Psoas muscle (tissue), 8 donors: ENCODE measurements around the gene TSPAN31. TPM values are rescaled to one million over a fixed set of nuclear protein-coding genes. Genes with fewer than 3 reads are reported as not detected.

Experiments used
- ATAC-seq, 4 donors: fragments of 200-7000 bp; cut with Tn5 transposase; one replicate each; pipeline ENCODE4 v1.9.1; 2020; ENCODE audit warnings: moderate library complexity in 3 of 4, mild to moderate bottlenecking in 2 of 4
- DNase-seq, 2 donors: peaks; one replicate each; pipeline ENCODE4 v3.0.0-alpha.2; 2020
- H3K27ac ChIP-seq: fragments of 200-600 bp; one replicate; pipeline ENCODE4 v1.8.0; 2022
- H3K27me3 ChIP-seq, 3 donors: fragments of 200-600 bp in 1 of 3; one replicate each; pipeline versions ENCODE4 v1.6.1 to v1.8.0; 2013 to 2022; ENCODE audit warnings: low read length in 2 of 3, mild to moderate bottlenecking in 2 of 3, moderate library complexity in 1 of 3; ENCODE audit not compliant: insufficient read depth in 3 of 3
- H3K36me3 ChIP-seq, 2 donors: fragments of 200-600 bp in 1 of 2; one replicate each; pipeline versions ENCODE4 v1.6.1 to v1.8.0; 2013 to 2022; ENCODE audit warnings: low read depth in 1 of 2, mild to moderate bottlenecking in 1 of 2, moderate library complexity in 1 of 2; ENCODE audit not compliant: insufficient read depth in 1 of 2
- H3K4me1 ChIP-seq: fragments of 200-600 bp; one replicate; pipeline ENCODE4 v1.8.0; 2022
- H3K4me3 ChIP-seq: fragments of 200-600 bp; one replicate; pipeline ENCODE4 v1.8.0; 2022; ENCODE audit warnings: mild to moderate bottlenecking
- H3K9me3 ChIP-seq: fragments of 200-600 bp; one replicate; pipeline ENCODE4 v1.8.0; 2022
- WGBS, 3 donors: extraction: QIAGEN DNeasy Blood & Tissue Kit; methylation state at CpG; one replicate each; pipeline versions ENCODE4 v1.1.6 to v1.1.7; 2013; 5-methylcytosine and 5-hydroxymethylcytosine counted together
- intact Hi-C, 2 donors: fragments of 100-400 bp; cut with DNase I; formaldehyde crosslinking; loops; one replicate each; pipeline versions ENCODE4 v1.11.0 to v1.14.2; 2022
- polyA plus RNA-seq, 3 donors: library from polyadenylated mRNA; stranded (reverse); fragments of 200-250 nt; gene quantifications; one replicate each; pipeline ENCODE4 v1.2.3, GENCODE V29; 2013
- total RNA-seq, 4 donors: library from RNA; stranded (reverse); fragmentation: NEBNext Ultra II Directional in 2 of 4; extraction: Animal tissue kit (Norgen Biotek cat#: 25700) in 2 of 4; gene quantifications; one replicate each; pipeline versions ENCODE4 v1.2.1 to v1.2.4, GENCODE V29; 2021 to 2023
- TF ChIP-seq, protein P1 (sequence below): fragments of 200-600 bp; IDR thresholded peaks from one replicate; pipeline ENCODE4 v1.8.0; 2022; ENCODE audit warnings: antibody characterized with exemption
- donor health status: healthy with polysubstance abuse.
- donor health status: DM: no; HTN: no; CAD: no; lungs with moderate emphysema.
- donor health status: Bipolar disorder and iron deficiency.
- donor health status: healthy.
- donor health status: DM: yes; HTN: yes; CAD: no.
- donor health status: DM: no; HTN: no; CAD: no.
- donor health status: DM: no; HTN: no; CAD: no.
- donor health status: DM: yes; HTN: yes; CAD: no.

The TSPAN31 gene
- total and polyA plus RNA-seq, 7 donors = 14.6 to 31.2 (median 20.6) TPM

DNA sequence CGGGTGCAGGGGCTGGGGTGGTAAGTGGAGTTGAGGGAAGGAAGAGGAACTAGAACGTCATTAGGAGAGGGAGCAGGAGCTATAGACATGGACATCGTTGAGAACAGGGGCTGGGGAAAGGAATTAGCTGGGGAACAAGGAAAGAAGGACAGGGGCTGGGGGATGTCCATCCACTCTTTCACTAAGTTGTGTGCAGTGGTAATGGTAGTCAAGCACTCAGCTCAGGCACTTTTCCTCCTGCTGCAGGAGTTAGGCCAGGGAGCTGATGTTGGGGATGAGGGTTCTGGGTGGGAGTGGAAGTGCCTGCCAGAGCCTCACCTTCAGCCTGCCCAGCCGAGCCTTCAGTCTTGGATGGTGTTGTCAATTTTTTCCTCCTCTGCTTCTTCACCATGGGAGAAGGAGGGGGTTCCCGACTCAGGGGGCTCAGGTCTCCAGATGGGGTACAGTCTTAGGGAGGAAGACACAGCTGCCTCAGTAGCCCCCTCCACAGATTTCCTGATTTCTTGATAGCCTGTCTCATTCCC lies 15.5 kb upstream of the TSPAN31 start:
- H3K27me3 ChIP-seq = peaks cover 0 to 46% (median 17%) of the 10 kb centered on the region in 3 donors
- H3K9me3 ChIP-seq = no peaks in the 10 kb centered on the region
- H3K4me1 ChIP-seq = peaks cover 6% of the 10 kb centered on the region
- no peak overlapping the region for H3K27ac ChIP-seq
- no peaks in the 10 kb centered on the region for H3K36me3 ChIP-seq
- no peak for DNase-seq
- WGBS, 3 donors = 44 to 46% (median 45%) methylated on average over 5 of the region's 5 CpGs
- intact Hi-C loops = no loop called here
- H3K4me3 ChIP-seq = no peak overlapping the region
- TF ChIP-seq, protein P1, sequence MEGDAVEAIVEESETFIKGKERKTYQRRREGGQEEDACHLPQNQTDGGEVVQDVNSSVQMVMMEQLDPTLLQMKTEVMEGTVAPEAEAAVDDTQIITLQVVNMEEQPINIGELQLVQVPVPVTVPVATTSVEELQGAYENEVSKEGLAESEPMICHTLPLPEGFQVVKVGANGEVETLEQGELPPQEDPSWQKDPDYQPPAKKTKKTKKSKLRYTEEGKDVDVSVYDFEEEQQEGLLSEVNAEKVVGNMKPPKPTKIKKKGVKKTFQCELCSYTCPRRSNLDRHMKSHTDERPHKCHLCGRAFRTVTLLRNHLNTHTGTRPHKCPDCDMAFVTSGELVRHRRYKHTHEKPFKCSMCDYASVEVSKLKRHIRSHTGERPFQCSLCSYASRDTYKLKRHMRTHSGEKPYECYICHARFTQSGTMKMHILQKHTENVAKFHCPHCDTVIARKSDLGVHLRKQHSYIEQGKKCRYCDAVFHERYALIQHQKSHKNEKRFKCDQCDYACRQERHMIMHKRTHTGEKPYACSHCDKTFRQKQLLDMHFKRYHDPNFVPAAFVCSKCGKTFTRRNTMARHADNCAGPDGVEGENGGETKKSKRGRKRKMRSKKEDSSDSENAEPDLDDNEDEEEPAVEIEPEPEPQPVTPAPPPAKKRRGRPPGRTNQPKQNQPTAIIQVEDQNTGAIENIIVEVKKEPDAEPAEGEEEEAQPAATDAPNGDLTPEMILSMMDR = no peak
- ATAC-seq = no peak

DNA sequence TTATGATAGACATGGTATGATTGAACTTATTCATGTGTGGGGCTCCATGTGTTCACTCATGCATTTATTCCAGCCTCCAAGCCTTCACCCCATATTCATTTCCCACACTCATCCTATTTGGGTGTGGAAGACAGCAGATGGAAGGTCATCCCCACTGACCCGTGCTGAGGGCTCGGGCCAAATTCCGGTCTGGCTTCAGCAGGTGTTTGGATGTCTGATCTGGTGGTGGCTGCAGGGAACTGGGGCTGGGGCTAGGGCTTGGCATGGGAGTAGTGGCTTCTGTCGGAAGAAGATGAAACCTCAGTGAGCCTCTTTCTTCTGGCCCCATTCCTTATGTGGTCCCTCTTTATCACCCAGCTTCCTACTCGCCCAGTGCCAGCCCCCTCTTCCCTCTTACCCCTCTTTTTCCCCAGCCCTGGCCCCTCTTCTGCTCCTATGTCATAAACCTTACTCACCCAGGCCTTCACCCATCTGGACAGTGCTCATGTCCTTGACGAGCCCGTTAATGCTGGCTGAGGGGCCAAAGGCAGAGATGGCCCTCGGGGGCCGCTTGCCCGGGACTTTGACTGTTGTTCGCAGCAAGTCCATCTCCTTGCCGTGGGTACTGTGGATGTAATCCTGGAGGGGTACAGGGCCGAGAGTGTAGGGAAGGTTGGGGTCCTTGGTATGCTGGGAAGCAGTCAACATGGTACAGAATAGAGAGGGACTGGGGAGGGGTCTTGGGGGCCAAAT lies 14.3 kb upstream of the TSPAN31 start:
- 67 to 73% (median 68%) methylated on average over 13 of the region's 13 CpGs for WGBS, 3 donors
- TF ChIP-seq, protein P1 = no peak
- peaks cover 0 to 46% (median 14%) of the 10 kb centered on the region in 3 donors for H3K27me3 ChIP-seq

DNA sequence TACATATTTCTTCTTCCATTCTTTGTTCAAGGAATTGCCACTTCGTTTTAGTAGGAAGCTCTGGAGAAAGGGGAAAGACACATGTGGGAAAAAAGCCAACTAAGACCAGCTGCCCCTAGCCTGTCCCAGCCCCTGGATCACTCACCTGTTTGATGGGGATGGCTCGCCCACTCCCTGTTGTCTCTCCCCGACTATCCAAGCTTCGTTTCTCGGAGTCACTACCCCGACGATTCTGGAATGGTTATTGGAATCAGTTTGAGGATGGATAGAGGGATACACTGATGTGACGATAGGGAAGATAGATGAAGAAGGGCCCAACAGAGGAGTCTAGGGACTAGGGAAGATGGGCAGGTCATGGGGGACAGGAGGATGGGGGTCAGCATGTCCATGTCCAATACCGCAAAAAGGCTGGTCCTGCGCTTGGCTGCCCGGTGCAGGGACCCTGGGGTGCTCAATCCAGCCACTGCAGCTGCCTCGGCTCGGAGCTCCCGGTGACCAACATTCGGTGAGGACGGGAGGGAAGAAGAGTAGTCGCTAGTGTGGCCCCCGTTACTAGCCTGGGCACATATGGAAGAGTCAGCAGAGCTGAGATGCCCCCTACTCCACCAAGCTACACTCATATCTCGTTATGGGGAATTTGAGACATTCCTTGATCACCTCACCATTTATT lies 13.3 kb upstream of the TSPAN31 start:
- Histone ChIP-seq H3K27me3 (peaks cover 0 to 48% (median 14%) of the 10 kb centered on the region in 3 donors), H3K4me3 (no peak overlapping the region), H3K36me3 (no peaks in the 10 kb centered on the region), H3K4me1 (peaks cover 19% of the 10 kb centered on the region), H3K9me3 (no peaks in the 10 kb centered on the region), H3K27ac (no peak overlapping the region)
- TF ChIP-seq, protein P1 = no peak
- 79 to 87% (median 80%) methylated on average over 19 of the region's 19 CpGs for WGBS, 3 donors
- DNase-seq = no peak
- no peak for ATAC-seq
- intact Hi-C loops = no loop called here

More for the DNA sequence above, 14.3 kb upstream of the TSPAN31 start:
- intact Hi-C loops = no loop called here
- Histone ChIP-seq H3K9me3 (no peaks in the 10 kb centered on the region), H3K36me3 (no peaks in the 10 kb centered on the region), H3K4me3 (no peak overlapping the region), H3K4me1 (peaks cover 10% of the 10 kb centered on the region), H3K27ac (no peak overlapping the region)
- DNase-seq = no peak
- ATAC-seq = no peak

DNA sequence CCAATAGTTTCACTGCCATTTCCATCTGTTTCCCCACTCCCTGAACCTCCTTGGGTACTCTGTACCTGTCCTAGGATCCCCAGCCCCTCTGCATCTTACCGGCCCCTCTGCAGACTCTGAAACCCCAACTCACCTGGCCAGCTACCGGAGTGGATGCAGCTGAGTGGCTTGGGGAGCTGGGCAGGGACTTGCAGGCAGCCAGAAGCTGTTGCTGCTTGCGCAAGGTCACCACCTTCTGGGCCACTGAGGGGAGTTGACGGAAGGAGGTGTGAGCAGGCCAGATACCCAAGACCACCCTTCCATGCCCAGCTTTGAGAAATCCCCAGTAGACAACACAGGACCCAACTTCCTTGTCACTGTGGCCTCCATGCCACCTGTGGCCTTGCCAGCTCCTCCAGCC lies 12.6 kb upstream of the TSPAN31 start:
- H3K9me3 ChIP-seq = no peaks in the 10 kb centered on the region
- WGBS, 3 donors = 84 to 88% (median 86%) methylated on average over 4 of the region's 4 CpGs
- peaks cover 0 to 48% (median 14%) of the 10 kb centered on the region in 3 donors for H3K27me3 ChIP-seq
- H3K4me1 ChIP-seq = peaks cover 18% of the 10 kb centered on the region
- no peaks in the 10 kb centered on the region for H3K36me3 ChIP-seq
- no peak overlapping the region for H3K27ac ChIP-seq
- TF ChIP-seq, protein P1 = no peak
- intact Hi-C loops = no loop called here
- no peak overlapping the region for H3K4me3 ChIP-seq
- ATAC-seq (no peak), DNase-seq (no peak)
